HG03520 (cell line): Measurements from ENCODE around the gene KCNIP4.

ENCODE experiments used
- ATAC-seq: cut with Tn5 transposase; IDR thresholded peaks from one replicate; pipeline ENCODE4 v1.9.1; 2021; ENCODE audit warnings: mild to moderate bottlenecking, moderate library complexity; ENCODE audit not compliant: unreplicated experiment

Gene KCNIP4

GRCh38 chr4:21628116-21628670 lies 320.4 kb downstream of the KCNIP4 start:
- no peak for ATAC-seq

GRCh38 chr4:21625447-21625846 lies 323.1 kb downstream of the KCNIP4 start:
- ATAC-seq: no peak

GRCh38 chr4:21605006-21605405 lies 343.6 kb downstream of the KCNIP4 start:
- ATAC-seq: no peak

- ATAC-seq: no peak
Observed at GRCh38 chr4:21596521-21596920, 352.1 kb downstream of the KCNIP4 start.

GRCh38 chr4:21593671-21594001 lies 354.9 kb downstream of the KCNIP4 start:
- no peak for ATAC-seq

- ATAC-seq: no peak
Observed at GRCh38 chr4:21592970-21593670, 355.5 kb downstream of the KCNIP4 start.

GRCh38 chr4:21577056-21577455 lies 371.5 kb downstream of the KCNIP4 start:
- no peak for ATAC-seq

- no peak for ATAC-seq
Observed at GRCh38 chr4:21571100-21571499, 377.5 kb downstream of the KCNIP4 start.

- no peak for ATAC-seq
Observed at GRCh38 chr4:21569638-21570037, 378.9 kb downstream of the KCNIP4 start.

- ATAC-seq: no peak
Observed at GRCh38 chr4:21555083-21555482, 393.5 kb downstream of the KCNIP4 start.

GRCh38 chr4:21554500-21554899 lies 394.1 kb downstream of the KCNIP4 start:
- ATAC-seq: no peak

- ATAC-seq: no peak
Observed at GRCh38 chr4:21554066-21554465, 394.5 kb downstream of the KCNIP4 start.

- no peak for ATAC-seq
Observed at GRCh38 chr4:21552455-21552854, 396.1 kb downstream of the KCNIP4 start.

GRCh38 chr4:21544955-21545354 lies 403.6 kb downstream of the KCNIP4 start:
- no peak for ATAC-seq

GRCh38 chr4:21544415-21544814 lies 404.2 kb downstream of the KCNIP4 start:
- ATAC-seq: no peak

GRCh38 chr4:21543514-21543913 lies 405.1 kb downstream of the KCNIP4 start:
- ATAC-seq: no peak

- no peak for ATAC-seq
Observed at GRCh38 chr4:21535898-21536297, 412.7 kb downstream of the KCNIP4 start.

GRCh38 chr4:21531048-21531447 lies 417.5 kb downstream of the KCNIP4 start:
- no peak for ATAC-seq

- ATAC-seq: no peak
Observed at GRCh38 chr4:21529214-21529613, 419.4 kb downstream of the KCNIP4 start.

- no peak for ATAC-seq
Observed at GRCh38 chr4:21522296-21522695, 426.3 kb downstream of the KCNIP4 start.

- ATAC-seq: no peak
Observed at GRCh38 chr4:21517126-21517859, 431.3 kb downstream of the KCNIP4 start.

GRCh38 chr4:21514022-21514694 lies 434.4 kb downstream of the KCNIP4 start:
- no peak for ATAC-seq
